Hematopoietic multipotent progenitor cell treated with erythropoietin and hydrocortisone succinate and interleukin-3 and kit ligand, for 17 days (in vitro differentiated cells): Measurements from ENCODE around the gene DMBT1.

Source experiments
- DNase-seq: peaks from one replicate; pipeline ENCODE4 v3.0.0-alpha.2; 2015; ENCODE audit warnings: low spot score

DMBT1 gene

DNA sequence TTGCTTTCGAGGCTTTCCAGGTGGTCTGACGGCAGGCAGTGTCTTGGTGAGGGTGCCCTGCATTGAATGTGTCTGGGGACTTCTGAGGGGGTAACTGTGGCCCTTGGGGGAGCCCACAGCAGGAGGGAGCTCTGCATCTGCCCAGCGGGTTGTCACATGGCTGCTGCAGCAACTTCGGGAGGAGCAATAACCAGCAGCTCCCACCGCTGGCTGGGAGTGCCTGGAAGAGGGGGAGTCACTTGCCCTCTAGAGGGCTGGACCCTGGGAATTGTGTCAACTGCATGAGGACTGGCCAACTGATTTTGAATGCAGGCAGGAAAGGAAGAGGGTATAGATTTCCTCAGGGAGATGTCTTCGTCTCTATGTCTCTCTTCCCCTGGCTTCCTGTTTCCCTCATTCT is 112.7 kb downstream of the DMBT1 start:
- DNase-seq = no peak

GRCh38 chr10:122673731-122674130 is 113.2 kb downstream of the DMBT1 start:
- DNase-seq = no peak

GRCh38 chr10:122674781-122675180 is 114.2 kb downstream of the DMBT1 start:
- DNase-seq = no peak

GRCh38 chr10:122675278-122675677 is 114.7 kb downstream of the DMBT1 start:
- no peak for DNase-seq

- no peak for DNase-seq
Observed at GRCh38 chr10:122678266-122678665, 117.7 kb downstream of the DMBT1 start.

DNA sequence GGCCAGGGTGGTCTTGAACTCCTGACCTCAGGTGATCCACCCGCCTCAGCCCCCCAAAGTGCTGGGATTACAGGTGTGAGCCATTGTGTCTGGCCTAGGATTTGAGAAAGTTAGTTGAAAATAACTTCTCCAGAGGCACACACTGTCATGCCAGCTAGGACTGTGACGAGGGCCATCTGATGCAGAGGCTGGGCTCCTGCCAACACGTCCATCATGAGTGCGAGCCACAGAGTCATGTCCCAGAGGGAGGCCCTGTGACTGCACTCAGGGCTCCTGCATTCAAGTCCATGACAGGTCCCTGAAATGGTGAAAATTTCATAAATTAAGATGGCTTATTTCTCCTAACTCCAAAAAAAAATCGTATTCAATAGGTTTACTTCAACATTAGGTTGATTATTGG is 122.0 kb downstream of the DMBT1 start:
- no peak for DNase-seq

DNA sequence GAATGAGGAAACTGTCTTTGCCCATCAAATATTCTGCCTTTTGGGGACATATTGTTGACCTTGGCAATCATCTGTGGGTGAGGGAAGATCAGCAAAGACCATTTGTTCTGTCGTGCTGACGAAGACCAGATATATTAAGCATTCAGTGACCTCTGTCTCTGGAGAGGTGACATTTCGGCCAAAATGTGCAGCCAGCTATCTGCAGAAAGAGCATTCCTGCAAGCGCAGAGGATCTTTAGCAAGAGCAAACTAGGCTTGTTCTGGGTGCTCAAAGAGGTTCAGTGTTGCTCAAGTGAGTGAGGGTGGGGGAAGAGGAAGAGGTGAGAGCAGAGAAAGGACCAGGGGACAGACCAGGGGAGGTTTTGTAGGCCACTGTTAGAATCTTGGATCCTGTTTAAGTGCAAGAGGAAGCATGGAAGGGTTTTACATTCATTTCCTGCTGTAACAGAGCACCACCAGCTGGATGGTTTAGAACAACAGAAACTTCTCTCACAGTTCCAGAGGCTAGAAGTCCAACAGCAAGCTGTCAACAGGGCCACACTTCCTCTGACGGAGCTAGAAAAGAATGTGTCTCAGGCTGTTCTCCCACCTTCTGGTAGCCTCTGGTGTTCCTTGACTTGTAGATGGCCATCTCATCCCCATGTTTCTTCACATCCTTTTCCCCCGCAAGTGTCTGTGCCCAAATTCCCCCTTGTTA is 127.9 kb downstream of the DMBT1 start:
- DNase-seq = no peak

DNA sequence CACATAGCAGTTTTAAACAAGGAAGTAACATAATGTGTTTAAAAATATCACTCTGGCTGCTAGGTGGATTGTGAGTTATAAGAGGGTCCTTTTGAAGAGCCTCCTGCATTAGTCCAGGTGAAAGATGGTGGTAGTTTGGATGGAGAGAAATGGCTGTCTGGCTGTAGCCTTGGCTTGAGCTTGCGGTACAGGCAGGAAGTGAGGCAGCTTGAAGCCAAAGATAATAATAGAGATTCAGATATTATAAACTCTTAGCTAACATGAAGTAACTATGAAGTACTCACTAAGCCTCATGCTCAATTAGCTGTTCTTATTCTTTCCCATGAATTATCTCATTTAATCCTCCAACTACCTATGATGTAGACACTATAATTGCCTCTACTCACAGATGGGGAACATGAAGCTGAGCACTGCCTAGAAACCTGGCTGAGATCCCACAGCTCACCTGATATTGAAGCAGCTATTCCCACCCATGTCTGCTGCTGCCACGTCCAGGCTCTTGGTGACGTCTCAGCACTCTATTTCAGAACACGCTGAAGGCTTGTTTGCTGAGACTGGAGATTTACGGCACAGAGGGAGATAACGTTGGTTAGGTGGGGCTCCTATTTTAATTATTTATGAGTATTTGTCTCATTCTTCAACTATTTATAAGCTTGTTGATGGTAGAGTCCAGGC is 128.7 kb downstream of the DMBT1 start:
- DNase-seq = no peak

DNA sequence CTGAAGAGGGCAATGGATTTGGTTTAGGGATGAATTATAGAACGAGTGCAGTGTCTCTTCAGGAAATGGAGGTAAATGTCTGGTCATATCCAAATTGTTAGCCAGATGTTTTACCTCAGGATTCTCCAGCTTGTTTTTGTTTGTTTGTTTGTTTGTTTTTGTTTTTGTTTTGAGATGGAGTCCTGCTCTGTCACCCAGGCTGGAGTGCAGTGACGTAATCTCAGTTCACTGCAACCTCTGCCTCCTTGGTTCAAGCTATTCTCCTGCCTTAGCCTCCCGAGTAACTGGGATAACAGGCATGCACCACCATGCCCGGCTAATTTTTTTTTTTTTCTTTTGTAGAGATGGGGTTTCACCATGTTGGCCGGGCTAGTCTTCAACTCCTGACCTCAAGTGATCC is 132.2 kb downstream of the DMBT1 start:
- no peak for DNase-seq
